ENCODE results near the gene ANKS1A.

DNA sequence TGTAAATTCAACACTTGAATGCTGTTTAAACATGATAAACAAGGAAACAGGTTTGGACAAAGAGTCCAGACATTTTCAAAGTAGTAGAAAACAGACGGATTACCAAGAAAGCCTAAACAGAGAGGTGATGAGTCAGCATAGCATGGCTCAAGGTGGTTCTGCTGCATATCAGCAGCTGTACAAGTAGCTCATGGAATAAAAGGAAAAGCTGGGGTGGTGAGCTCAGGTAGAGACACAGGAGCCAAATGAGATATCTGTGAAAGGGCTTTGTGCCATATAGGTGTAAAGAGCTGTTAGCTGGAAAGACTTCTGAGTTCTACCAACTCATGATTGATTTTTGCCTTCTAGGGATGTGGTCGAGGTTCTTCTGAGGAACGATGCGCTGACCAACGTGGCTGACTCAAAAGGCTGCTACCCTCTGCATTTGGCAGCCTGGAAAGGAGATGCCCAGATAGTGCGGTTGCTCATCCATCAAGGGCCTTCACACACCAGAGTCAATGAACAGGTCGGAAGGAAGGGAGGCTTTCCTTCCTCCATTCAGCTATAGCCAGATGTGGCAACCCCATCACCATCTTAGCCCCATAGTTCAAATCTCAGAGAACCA is 80.7 kb downstream of the ANKS1A start:
- TF ChIP-seq POLR2A (IDR thresholded peaks at IDR 0.05) = no peak
- no peak for TF ChIP-seq EP300 (IDR thresholded peaks at IDR 0.05)

Measured in ovary (tissue), 1 donor.